MM.1S (cell line): ENCODE data around the gene CLIC5.

Experiments
- CTCF ChIP-seq: fragments of 300-600 bp; sonication (generic); IDR thresholded peaks from 2 replicates; pipeline ENCODE4 v1.5.1; 2016; ENCODE audit warnings: antibody characterized with exemption, low read length, mixed read lengths
- EZH2 ChIP-seq: fragments of 300-600 bp; sonication (generic); optimal IDR thresholded peaks from 2 replicates; pipeline ENCODE3; 2017; ENCODE audit warnings: low read depth, mild to moderate bottlenecking, antibody characterized with exemption, low read length, mixed read lengths
- EZH2phosphoT487 ChIP-seq: fragments of 300-600 bp; sonication (generic); IDR thresholded peaks from 2 replicates; pipeline ENCODE4 v1.6.1; 2018; ENCODE audit warnings: antibody characterized with exemption, low read length

DNA sequence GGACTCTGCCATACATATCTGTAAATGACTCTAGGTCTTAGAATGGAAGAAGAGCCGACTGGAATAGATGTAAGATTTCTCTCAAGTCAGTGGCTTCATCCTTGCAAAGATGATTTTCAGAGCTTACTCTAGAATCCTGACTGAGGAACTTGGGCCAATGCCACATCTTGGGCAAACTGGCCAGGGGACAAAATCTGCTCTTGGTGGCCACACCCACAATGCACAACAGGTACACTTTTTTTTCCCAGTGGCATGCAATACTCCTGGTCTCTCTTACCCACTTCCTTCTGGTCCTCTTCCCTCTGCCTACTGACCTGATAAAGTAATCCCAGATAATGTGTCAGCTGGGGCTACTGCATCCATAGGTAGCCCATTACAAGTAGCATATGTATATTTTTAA lies 13.4 kb downstream of the CLIC5 start:
- TF ChIP-seq EZH2 = no peak
- no peak for TF ChIP-seq CTCF
- no peak for TF ChIP-seq EZH2phosphoT487
